NB4 (cell line): ENCODE data around the gene ZFAND6.

Experiments used
- DNase-seq: peaks from one replicate; pipeline ENCODE4 v3.0.0; 2010; ENCODE audit warnings: low read depth
- H3K4me3 ChIP-seq: one replicate; pipeline ENCODE4 v1.5.1; 2011; ENCODE audit warnings: mild to moderate bottlenecking, low read depth, low read length, moderate library complexity
- MYC ChIP-seq: IDR thresholded peaks from 2 replicates; pipeline ENCODE4 v1.6.1; 2011; ENCODE audit warnings: low read depth, low read length
- POLR2A ChIP-seq: IDR thresholded peaks from 2 replicates; pipeline ENCODE4 v1.6.1; 2011; ENCODE audit warnings: mild to moderate bottlenecking; ENCODE audit not compliant: insufficient read length; ENCODE audit errors: extremely low read depth
- TF ChIP-seq, protein P1 (sequence below): IDR thresholded peaks from 2 replicates; pipeline ENCODE4 v1.6.1; 2011; ENCODE audit warnings: low read depth, low read length
- TF ChIP-seq, protein P2 (sequence below): IDR thresholded peaks from one replicate; pipeline ENCODE4 v1.5.1; 2012; ENCODE audit warnings: low read depth, low read length

The ZFAND6 gene

DNA sequence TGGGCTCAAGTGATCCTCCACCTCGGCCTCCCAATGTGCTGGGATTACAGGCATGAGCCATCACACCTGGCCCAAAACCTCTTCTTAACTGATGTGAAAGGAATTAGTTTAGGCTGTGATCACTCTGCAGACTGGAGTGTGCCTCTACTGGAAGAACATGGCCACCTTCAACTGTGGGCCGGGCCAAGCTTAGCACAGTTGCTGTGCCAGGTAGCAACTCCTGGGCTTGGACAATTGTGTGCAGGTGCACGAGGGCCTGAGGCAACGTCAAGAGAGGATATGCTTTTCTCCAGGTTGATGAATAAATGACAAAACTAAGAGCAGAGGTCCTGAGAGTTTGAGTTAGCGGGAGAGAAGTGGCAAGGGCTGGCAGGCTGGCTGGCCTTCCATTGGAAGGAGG lies 99.8 kb downstream of the ZFAND6 start:
- no peak for DNase-seq
- no peak overlapping the region for H3K4me3 ChIP-seq
- no peak for TF ChIP-seq POLR2A
- TF ChIP-seq, protein P1, sequence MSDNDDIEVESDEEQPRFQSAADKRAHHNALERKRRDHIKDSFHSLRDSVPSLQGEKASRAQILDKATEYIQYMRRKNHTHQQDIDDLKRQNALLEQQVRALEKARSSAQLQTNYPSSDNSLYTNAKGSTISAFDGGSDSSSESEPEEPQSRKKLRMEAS = no peak
- TF ChIP-seq, protein P2, sequence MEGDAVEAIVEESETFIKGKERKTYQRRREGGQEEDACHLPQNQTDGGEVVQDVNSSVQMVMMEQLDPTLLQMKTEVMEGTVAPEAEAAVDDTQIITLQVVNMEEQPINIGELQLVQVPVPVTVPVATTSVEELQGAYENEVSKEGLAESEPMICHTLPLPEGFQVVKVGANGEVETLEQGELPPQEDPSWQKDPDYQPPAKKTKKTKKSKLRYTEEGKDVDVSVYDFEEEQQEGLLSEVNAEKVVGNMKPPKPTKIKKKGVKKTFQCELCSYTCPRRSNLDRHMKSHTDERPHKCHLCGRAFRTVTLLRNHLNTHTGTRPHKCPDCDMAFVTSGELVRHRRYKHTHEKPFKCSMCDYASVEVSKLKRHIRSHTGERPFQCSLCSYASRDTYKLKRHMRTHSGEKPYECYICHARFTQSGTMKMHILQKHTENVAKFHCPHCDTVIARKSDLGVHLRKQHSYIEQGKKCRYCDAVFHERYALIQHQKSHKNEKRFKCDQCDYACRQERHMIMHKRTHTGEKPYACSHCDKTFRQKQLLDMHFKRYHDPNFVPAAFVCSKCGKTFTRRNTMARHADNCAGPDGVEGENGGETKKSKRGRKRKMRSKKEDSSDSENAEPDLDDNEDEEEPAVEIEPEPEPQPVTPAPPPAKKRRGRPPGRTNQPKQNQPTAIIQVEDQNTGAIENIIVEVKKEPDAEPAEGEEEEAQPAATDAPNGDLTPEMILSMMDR = no peak
- TF ChIP-seq MYC = no peak

GRCh38 chr15:80159811-80160569 lies 100.5 kb downstream of the ZFAND6 start:
- TF ChIP-seq, protein P1 = no peak
- TF ChIP-seq POLR2A = no peak
- DNase-seq = peak; percentile 39
- no peak overlapping the region for H3K4me3 ChIP-seq

GRCh38 chr15:80160570-80161156 lies 101.2 kb downstream of the ZFAND6 start:
- TF ChIP-seq, protein P1 = peak; percentile 100
- TF ChIP-seq MYC (peak; percentile 100), POLR2A (peak; percentile 51)
- TF ChIP-seq, protein P2 = no peak
- H3K4me3 ChIP-seq = no peak overlapping the region
- DNase-seq = peak; percentile 98

GRCh38 chr15:80161468-80162016 lies 102.1 kb downstream of the ZFAND6 start:
- H3K4me3 ChIP-seq = no peak overlapping the region
- no peak for DNase-seq
- TF ChIP-seq, protein P2 = no peak
- TF ChIP-seq MYC = no peak
- TF ChIP-seq, protein P1 = no peak
- TF ChIP-seq POLR2A = no peak

GRCh38 chr15:80162059-80162554 lies 102.6 kb downstream of the ZFAND6 start:
- TF ChIP-seq, protein P2 = no peak
- TF ChIP-seq MYC = no peak
- TF ChIP-seq, protein P1 = no peak
- no peak for TF ChIP-seq POLR2A
- peak; percentile 52 for DNase-seq
- no peak overlapping the region for H3K4me3 ChIP-seq

DNA sequence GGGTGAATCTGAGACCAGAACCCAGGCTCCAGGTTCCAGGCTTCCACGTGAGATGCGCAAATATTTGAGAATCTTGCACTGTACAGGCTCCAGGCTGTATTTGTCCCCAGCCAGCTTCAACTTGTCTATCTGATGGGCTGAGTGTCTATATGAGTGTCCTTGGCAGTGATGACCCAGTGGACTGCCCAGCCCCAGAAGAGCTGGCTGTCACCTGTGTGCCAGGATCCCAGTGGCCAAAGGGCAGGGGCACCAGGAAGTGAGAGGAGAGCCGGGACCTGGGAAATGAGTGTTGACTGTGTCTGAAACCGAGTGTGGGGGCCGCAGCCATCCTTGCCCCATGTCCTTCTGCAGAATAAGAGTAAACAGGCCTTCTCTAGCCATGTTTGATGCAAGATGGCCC lies 103.7 kb downstream of the ZFAND6 start:
- no peak overlapping the region for H3K4me3 ChIP-seq
- DNase-seq = no peak
- TF ChIP-seq, protein P2 = no peak
- TF ChIP-seq POLR2A = no peak
- TF ChIP-seq, protein P1 = no peak
- no peak for TF ChIP-seq MYC
